H1 (cell line): ENCODE data around the gene ALOX12. TPM values are rescaled to one million over a fixed set of nuclear protein-coding genes. Genes with fewer than 3 reads are reported as not detected.

ENCODE experiments used
- ATF2 ChIP-seq: IDR thresholded peaks from 2 replicates; pipeline ENCODE4 v1.6.1; 2012; ENCODE audit warnings: low read length, inconsistent platforms
- GABPA ChIP-seq: IDR thresholded peaks from 2 replicates; pipeline ENCODE4 v1.6.1; 2011; ENCODE audit warnings: mild to moderate bottlenecking, low read length, moderate library complexity, borderline replicate concordance; ENCODE audit not compliant: insufficient read depth
- SP1 ChIP-seq: IDR thresholded peaks from 2 replicates; pipeline ENCODE4 v1.6.1; 2011; ENCODE audit warnings: low read depth, low read length
- TAF7 ChIP-seq: optimal IDR thresholded peaks from 2 replicates; pipeline ENCODE3; 2011; ENCODE audit warnings: low read depth, mild to moderate bottlenecking, inconsistent platforms, low read length, moderate library complexity, borderline replicate concordance
- polyA plus RNA-seq, 7 experiments: library from polyadenylated mRNA; depleted of rRNA in 3 of 7; stranded (reverse) in 5 of 7; unstranded in 2 of 7; fragments of >200 nt in 5 of 7; fragments of 200-250 nt in 2 of 7; gene quantifications; 1 replicate in 5 of 7; 2 replicates in 1 of 7; 4 replicates in 1 of 7; pipeline versions ENCODE4 v1.2.1 to v1.2.3, GENCODE V29; 2011 to 2013; ENCODE audit warnings: missing spikeins in 2 of 7, mixed read lengths in 2 of 7
- total RNA-seq: library from RNA; stranded (reverse); fragmentation: NEBNext Ultra II Directional; extraction: Animal tissue kit (Norgen Biotek cat#: 25700); gene quantifications from 2 replicates; pipeline ENCODE4 v1.2.1, GENCODE V29; 2021

The ALOX12 gene
- total and polyA plus RNA-seq, 2 of the 8 experiments (the other 6 are each of a cell fraction or from before 2014, with no cell fraction given): 1.4 to 2.0 TPM

GRCh38 chr17:7004398-7005253 lies 8.8 kb downstream of the ALOX12 start (continued):
- TF ChIP-seq TAF7 (no peak), GABPA (no peak), SP1 (no peak), ATF2 (no peak)
- TF ChIP-seq, all 59 proteins: peak for 3
